ENCODE measurements around the gene HIBADH. TPM values are rescaled to one million over a fixed set of nuclear protein-coding genes. Genes with fewer than 3 reads are reported as not detected.

Gene HIBADH
- total RNA-seq, 3 donors from 2014 or later = 26.2 to 49.2 (median 30.1) TPM

DNA sequence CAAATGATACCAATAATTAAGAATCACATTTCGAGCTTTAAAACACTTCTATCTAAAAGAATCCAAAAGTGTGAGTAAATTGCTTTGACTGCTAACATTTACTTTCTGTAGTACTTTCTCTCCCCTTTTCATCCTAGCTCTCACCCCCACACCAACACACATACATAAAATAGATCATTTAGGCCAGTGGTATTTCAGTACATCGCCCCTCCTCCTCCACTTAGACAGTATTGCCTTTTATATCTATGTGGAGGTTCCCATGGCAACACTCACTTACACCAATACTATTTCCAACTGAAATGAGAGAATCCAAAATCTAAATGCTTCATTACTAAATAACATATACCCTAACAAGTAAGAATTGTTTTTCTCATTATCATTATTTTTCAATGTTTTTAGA, 58.9 kb downstream of the HIBADH start:
- H3K4me1 ChIP-seq (ENCODE audit: low read depth) = peaks cover 3% of the 10 kb centered on the region
- DNase-seq (no peak), ATAC-seq (no peak)
- H3K4me3 ChIP-seq = no peak overlapping the region
- intact Hi-C loops (cut with DNase I, micrococcal nuclease) = no loop called here
- H3K9me3 ChIP-seq = no peaks in the 10 kb centered on the region
- no peak for TF ChIP-seq CTCF (IDR thresholded peaks at IDR 0.05)
- H3K36me3 ChIP-seq (ENCODE audit: low read depth) = no peaks in the 10 kb centered on the region

DNA sequence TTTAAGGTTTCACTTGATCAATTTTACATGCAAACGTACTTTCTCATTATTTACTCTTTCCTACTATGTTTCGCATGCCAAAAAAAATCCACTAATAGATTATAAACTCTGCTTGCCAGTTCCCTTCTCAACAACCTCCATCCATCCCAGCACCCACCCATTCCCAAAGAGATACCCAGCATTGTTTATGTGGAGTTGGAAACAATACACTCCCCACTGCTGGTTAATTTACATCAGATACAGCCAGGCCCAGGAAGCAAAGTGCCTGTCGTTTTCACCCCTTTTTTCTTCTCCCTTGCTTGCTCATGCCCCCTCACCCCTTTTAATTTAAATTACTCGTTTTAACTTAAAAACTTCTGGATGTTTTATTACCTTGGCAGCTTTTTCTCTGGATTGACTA, 59.9 kb downstream of the HIBADH start:
- TF ChIP-seq CTCF (IDR thresholded peaks at IDR 0.05) = no peak
- intact Hi-C loops (cut with DNase I, micrococcal nuclease) = no loop called here
- no peak for ATAC-seq
- peaks cover 3% of the 10 kb centered on the region for H3K4me1 ChIP-seq (ENCODE audit: low read depth)
- H3K9me3 ChIP-seq = no peaks in the 10 kb centered on the region
- no peak overlapping the region for H3K4me3 ChIP-seq
- DNase-seq = no peak
- no peaks in the 10 kb centered on the region for H3K36me3 ChIP-seq (ENCODE audit: low read depth)

DNA sequence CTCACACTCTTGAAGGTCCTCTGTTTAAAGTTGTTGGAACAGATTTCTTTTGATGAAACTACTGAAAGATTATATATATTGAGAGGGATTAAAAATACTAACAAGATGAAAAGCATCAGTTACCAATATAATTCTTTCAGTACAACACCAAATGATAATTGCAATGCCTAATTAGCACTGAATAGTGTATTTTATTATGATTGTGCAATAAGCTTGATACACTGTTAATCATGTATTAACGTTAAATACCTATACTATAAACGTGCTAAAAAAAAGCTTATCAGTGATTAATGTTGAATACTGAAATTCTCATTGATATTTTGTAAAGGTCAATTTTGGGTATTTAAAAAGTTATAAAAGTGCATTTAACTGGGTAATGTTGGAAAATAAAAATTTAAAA, 61.5 kb downstream of the HIBADH start:
- Histone ChIP-seq H3K4me1 (ENCODE audit: low read depth) (peaks cover 3% of the 10 kb centered on the region), H3K36me3 (ENCODE audit: low read depth) (no peaks in the 10 kb centered on the region), H3K4me3 (no peak overlapping the region), H3K9me3 (no peaks in the 10 kb centered on the region)
- intact Hi-C loops (cut with DNase I, micrococcal nuclease) = no loop called here
- TF ChIP-seq CTCF (IDR thresholded peaks at IDR 0.05) = no peak
- DNase-seq (no peak), ATAC-seq (no peak)

- ATAC-seq (no peak), DNase-seq (no peak)
- intact Hi-C loops (cut with DNase I, micrococcal nuclease) = no loop called here
- no peak overlapping the region for H3K4me3 ChIP-seq
- no peaks in the 10 kb centered on the region for H3K4me1 ChIP-seq (ENCODE audit: low read depth)
- no peak for TF ChIP-seq CTCF (IDR thresholded peaks at IDR 0.05)
- no peaks in the 10 kb centered on the region for H3K36me3 ChIP-seq (ENCODE audit: low read depth)
- H3K9me3 ChIP-seq = no peaks in the 10 kb centered on the region
Observed at GRCh38 chr7:27600247-27600646, 62.4 kb downstream of the HIBADH start.

DNA sequence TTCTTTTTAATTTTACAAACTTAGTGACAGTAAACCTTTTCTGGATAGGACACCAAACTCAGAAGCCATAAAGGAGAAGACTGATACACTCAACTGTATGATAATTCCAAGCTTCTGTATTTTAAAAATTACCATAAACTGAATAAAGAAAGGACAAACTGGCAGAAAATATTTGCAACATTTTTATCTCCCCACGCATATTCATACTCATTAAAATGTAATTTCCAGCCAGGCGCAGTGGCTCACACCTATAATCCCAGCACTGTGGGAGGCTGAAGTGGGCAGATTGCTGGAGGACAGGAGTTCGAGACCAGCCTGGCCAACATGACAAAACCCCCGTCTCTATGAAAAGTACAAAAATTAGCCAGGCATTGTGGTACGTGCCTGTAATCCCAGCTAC, 67.7 kb downstream of the HIBADH start:
- intact Hi-C loops (cut with DNase I, micrococcal nuclease) = no loop called here
- no peak for TF ChIP-seq CTCF (IDR thresholded peaks at IDR 0.05)
- no peaks in the 10 kb centered on the region for H3K9me3 ChIP-seq
- ATAC-seq (no peak), DNase-seq (no peak)
- H3K4me1 ChIP-seq (ENCODE audit: low read depth) = no peaks in the 10 kb centered on the region
- no peak overlapping the region for H3K4me3 ChIP-seq
- H3K36me3 ChIP-seq (ENCODE audit: low read depth) = no peaks in the 10 kb centered on the region

- Histone ChIP-seq H3K4me1 (ENCODE audit: low read depth) (no peaks in the 10 kb centered on the region), H3K9me3 (no peaks in the 10 kb centered on the region), H3K36me3 (ENCODE audit: low read depth) (no peaks in the 10 kb centered on the region), H3K4me3 (no peak overlapping the region)
- intact Hi-C loops (cut with DNase I, micrococcal nuclease) = no loop called here
- no peak for TF ChIP-seq CTCF (IDR thresholded peaks at IDR 0.05)
- DNase-seq = no peak
- no peak for ATAC-seq
Observed at GRCh38 chr7:27593226-27593625, 69.5 kb downstream of the HIBADH start.

Measured in mucosa of descending colon (tissue), 3 donors.